ENCODE measurements around the gene PIANP. TPM values are rescaled to one million over a fixed set of nuclear protein-coding genes. Genes with fewer than 3 reads are reported as not detected.
A peak's percentile ranks its signal among the peaks of the same experiment; 100 is the strongest.

Gene PIANP
- total RNA-seq, 1 experiment from 2014 or later: 0.48 TPM

DNA sequence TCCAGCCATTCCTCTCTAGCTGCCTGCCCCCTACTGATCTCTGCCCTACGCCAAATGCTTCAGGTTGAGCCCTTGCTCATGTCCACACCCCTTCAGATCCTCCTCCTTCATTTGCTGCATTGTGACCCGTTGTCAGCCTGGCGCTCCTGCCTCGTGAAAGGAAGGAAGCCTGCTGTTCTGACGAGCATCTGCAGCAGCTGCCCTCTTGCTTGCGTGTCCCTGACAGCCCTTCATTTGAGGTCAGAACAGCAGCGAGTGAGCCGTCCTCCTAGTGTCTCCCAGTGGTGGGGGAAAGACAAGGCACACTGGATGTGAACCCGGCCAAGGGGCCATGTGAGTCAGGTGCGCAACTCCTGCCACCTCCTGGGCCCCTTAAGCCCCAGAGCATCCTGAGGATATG is 3.0 kb upstream of the PIANP start:
- Mint-ChIP-seq H3K4me1 (ENCODE audit: low read depth, unreplicated experiment) (peaks cover 10% of the 10 kb centered on the region), H3K27me3 (ENCODE audit: insufficient read depth, unreplicated experiment) (peaks cover 36% of the 10 kb centered on the region), H3K4me3 (ENCODE audit: unreplicated experiment) (no peak overlapping the region), H3K9me3 (ENCODE audit: unreplicated experiment) (no peaks in the 10 kb centered on the region), H3K36me3 (ENCODE audit: insufficient read depth, unreplicated experiment) (peaks cover 8% of the 10 kb centered on the region), H3K27ac (ENCODE audit: unreplicated experiment) (no peak overlapping the region)
- Histone ChIP-seq H3K27me3 (replicated peaks; ENCODE audit: control insufficient read depth, insufficient read depth, low read length) (peaks cover 5% of the 10 kb centered on the region), H3K36me3 (ENCODE audit: control insufficient read depth, insufficient read depth, low read length) (no peaks in the 10 kb centered on the region), H3K4me3 (ENCODE audit: low read depth, low read length) (no peak overlapping the region), H3K9me3 (no peaks in the 10 kb centered on the region), H3K4me1 (peaks cover 5% of the 10 kb centered on the region)
- peak; percentile 70 to 77 for DNase-seq
- ChIA-PET CTCF (interaction anchor here (1.6 kb wide), 1 partner anchor 15 kb away, joined by 6 read pairs; the partner anchor contains the start of gene ZNF384), POLR2A (no interaction called here)
- peak; percentile 10 to 38 for TF ChIP-seq CTCF (IDR thresholded peaks at IDR 0.05; ENCODE audit: insufficient read depth in 1 of 2, low read depth in 1 of 2, low read length in 1 of 2, severe bottlenecking in 1 of 2, unreplicated experiment in 1 of 2)
- BruUV-seq (replicated peaks): no TSS peak
- intact Hi-C loops (cut with micrococcal nuclease; ENCODE audit: unreplicated experiment): no loop called here

DNA sequence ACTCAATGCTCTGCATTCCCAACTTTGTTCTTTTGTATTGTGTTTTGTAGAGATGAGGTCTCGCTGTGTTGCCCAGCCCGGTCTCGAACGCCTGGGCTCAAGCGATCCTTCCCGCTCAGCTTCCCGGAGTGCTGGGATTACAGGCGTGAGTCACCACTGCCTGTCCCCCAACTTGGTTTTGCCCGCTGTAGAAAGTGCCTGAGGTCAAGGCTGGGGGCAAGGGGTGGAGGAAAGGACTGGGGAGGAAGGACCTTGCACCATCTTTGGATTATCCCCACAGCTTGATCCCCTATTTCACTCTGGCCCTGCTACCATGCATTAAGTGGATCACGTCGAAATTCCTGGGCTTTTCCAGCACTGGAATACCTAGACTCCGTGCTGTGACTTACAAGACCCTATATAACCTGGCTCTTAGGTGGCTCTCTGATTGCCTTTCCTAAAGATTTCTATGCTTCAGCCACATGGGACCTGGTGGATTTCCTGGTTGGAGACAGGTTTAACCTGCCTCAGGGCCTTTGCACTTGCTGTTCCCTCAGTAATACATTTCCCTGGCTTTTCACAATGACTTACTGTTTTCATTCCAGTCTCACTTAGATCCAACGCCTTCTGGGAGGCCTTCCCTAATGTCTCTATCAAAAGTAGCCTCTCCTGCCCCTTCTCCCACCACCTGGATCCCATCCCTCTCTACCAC is 608 bp upstream of the PIANP start:
- H3K4me3 Mint-ChIP-seq (ENCODE audit: unreplicated experiment): peak overlapping the region; percentile 50
- peaks cover 6% of the 10 kb centered on the region for H3K36me3 Mint-ChIP-seq (ENCODE audit: insufficient read depth, unreplicated experiment)
- CTCF ChIA-PET: interaction anchor here (0.6 kb wide), 1 partner anchor 121 kb away, joined by 4 read pairs; no protein-coding TSS in a partner anchor
- BruUV-seq (replicated peaks): no TSS peak
- no peak for TF ChIP-seq CTCF (IDR thresholded peaks at IDR 0.05; ENCODE audit: insufficient read depth in 1 of 2, low read depth in 1 of 2, low read length in 1 of 2, severe bottlenecking in 1 of 2, unreplicated experiment in 1 of 2)
- POLR2A ChIA-PET: no interaction called here
- no peaks in the 10 kb centered on the region for H3K9me3 ChIP-seq
- peaks cover 5% of the 10 kb centered on the region for H3K27me3 ChIP-seq (replicated peaks; ENCODE audit: control insufficient read depth, insufficient read depth, low read length)
- H3K27ac Mint-ChIP-seq (ENCODE audit: unreplicated experiment): no peak overlapping the region
- no peaks in the 10 kb centered on the region for H3K36me3 ChIP-seq (ENCODE audit: control insufficient read depth, insufficient read depth, low read length)
- H3K9me3 Mint-ChIP-seq (ENCODE audit: unreplicated experiment): no peaks in the 10 kb centered on the region
- H3K4me1 ChIP-seq: peaks cover 5% of the 10 kb centered on the region
- intact Hi-C loops (cut with micrococcal nuclease; ENCODE audit: unreplicated experiment): no loop called here
- H3K27me3 Mint-ChIP-seq (ENCODE audit: insufficient read depth, unreplicated experiment): peaks cover 49% of the 10 kb centered on the region
- peak overlapping the region; percentile 48 for H3K4me3 ChIP-seq (ENCODE audit: low read depth, low read length)
- H3K4me1 Mint-ChIP-seq (ENCODE audit: low read depth, unreplicated experiment): peaks cover 10% of the 10 kb centered on the region
- DNase-seq: no peak

GRCh38 chr12:6699989-6700645 is 498 bp downstream of the PIANP start:
- POLR2A ChIA-PET: no interaction called here
- no peaks in the 10 kb centered on the region for H3K36me3 ChIP-seq (ENCODE audit: control insufficient read depth, insufficient read depth, low read length)
- no peaks in the 10 kb centered on the region for H3K9me3 ChIP-seq
- CTCF ChIA-PET: interaction anchor here (0.6 to 1.3 kb wide), 6 partner anchors 11 to 146 kb away, joined by 3 to 6 read pairs (median 4); partner anchors contain the start of genes COPS7A and ZNF384
- peak in 1 of 2 experiments; percentile 47 for DNase-seq
- intact Hi-C loops (cut with micrococcal nuclease; ENCODE audit: unreplicated experiment): loop anchor here (2.0 to 5.0 kb wide), 2 partner anchors 37 to 148 kb away; partner anchors contain the start of gene ING4
- peaks cover 5% of the 10 kb centered on the region for H3K27me3 ChIP-seq (replicated peaks; ENCODE audit: control insufficient read depth, insufficient read depth, low read length)
- no peak for TF ChIP-seq CTCF (IDR thresholded peaks at IDR 0.05; ENCODE audit: insufficient read depth in 1 of 2, low read depth in 1 of 2, low read length in 1 of 2, severe bottlenecking in 1 of 2, unreplicated experiment in 1 of 2)
- peaks cover 5% of the 10 kb centered on the region for H3K4me1 ChIP-seq
- peak overlapping the region; percentile 48 for H3K4me3 ChIP-seq (ENCODE audit: low read depth, low read length)
- BruUV-seq (replicated peaks): no TSS peak
- Mint-ChIP-seq H3K27me3 (ENCODE audit: insufficient read depth, unreplicated experiment) (peaks cover 45% of the 10 kb centered on the region), H3K4me3 (ENCODE audit: unreplicated experiment) (peak overlapping the region; percentile 50), H3K27ac (ENCODE audit: unreplicated experiment) (no peak overlapping the region), H3K9me3 (ENCODE audit: unreplicated experiment) (no peaks in the 10 kb centered on the region), H3K4me1 (ENCODE audit: low read depth, unreplicated experiment) (peaks cover 10% of the 10 kb centered on the region), H3K36me3 (ENCODE audit: insufficient read depth, unreplicated experiment) (peaks cover 6% of the 10 kb centered on the region)
